ENCODE results near the gene MYMK.

DNA sequence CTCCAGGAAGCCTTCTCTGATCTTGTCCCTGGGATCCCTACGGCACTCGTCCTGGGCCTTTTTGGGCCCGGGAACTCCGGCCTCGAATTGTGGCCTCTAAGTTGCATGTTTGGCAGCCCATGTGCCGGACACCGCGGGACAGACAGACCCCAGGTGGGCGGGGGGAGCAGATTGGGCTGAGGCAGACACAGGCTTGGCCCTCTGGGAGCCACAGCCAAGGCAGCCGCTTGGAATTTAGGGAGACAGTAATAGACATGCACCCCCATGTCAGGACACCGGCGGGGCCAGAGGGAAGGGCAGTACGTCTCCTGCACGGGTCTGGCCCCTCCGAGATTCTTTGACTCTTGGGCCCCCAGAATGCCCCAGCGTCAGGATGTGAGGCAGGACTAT lies 45.9 kb upstream of the MYMK start:
- TF ChIP-seq, protein P1, sequence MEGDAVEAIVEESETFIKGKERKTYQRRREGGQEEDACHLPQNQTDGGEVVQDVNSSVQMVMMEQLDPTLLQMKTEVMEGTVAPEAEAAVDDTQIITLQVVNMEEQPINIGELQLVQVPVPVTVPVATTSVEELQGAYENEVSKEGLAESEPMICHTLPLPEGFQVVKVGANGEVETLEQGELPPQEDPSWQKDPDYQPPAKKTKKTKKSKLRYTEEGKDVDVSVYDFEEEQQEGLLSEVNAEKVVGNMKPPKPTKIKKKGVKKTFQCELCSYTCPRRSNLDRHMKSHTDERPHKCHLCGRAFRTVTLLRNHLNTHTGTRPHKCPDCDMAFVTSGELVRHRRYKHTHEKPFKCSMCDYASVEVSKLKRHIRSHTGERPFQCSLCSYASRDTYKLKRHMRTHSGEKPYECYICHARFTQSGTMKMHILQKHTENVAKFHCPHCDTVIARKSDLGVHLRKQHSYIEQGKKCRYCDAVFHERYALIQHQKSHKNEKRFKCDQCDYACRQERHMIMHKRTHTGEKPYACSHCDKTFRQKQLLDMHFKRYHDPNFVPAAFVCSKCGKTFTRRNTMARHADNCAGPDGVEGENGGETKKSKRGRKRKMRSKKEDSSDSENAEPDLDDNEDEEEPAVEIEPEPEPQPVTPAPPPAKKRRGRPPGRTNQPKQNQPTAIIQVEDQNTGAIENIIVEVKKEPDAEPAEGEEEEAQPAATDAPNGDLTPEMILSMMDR (IDR thresholded peaks at IDR 0.05): no peak
- TF ChIP-seq POLR2AphosphoS5 (IDR thresholded peaks at IDR 0.05): no peak

Data from sigmoid colon (tissue), 4 donors.